B cell (primary cell): ENCODE results near the gene GAPT. TPM values are rescaled to one million over a fixed set of nuclear protein-coding genes. Genes with fewer than 3 reads are reported as not detected.

ENCODE experiments used
- ATAC-seq: fragments of 200-7000 bp; cut with Tn5 transposase; one replicate; pipeline ENCODE4 v1.10.0; 2021; ENCODE audit warnings: low read depth, mild to moderate bottlenecking, moderate number of reproducible peaks, moderate library complexity
- CTCF ChIA-PET: fragments of 350-600 bp; sonication (Branson Sonifier 250); formaldehyde crosslinking; loops from one replicate; lab custom pipeline; 2021; ENCODE audit warnings: antibody characterized with exemption, inconsistent platforms; lab: Charles Lee
- POLR2A ChIA-PET: fragments of 350-600 bp; sonication (Branson Sonifier 250); formaldehyde crosslinking; loops from one replicate; lab custom pipeline; 2021; ENCODE audit warnings: antibody characterized with exemption; lab: Charles Lee
- DNase-seq: peaks from one replicate; pipeline ENCODE4 v3.0.0; 2013
- H2AFZ ChIP-seq: 2 replicates; pipeline ENCODE4 v1.6.1; 2012; ENCODE audit warnings: mild to moderate bottlenecking, low read depth, low read length; ENCODE audit not compliant: insufficient read depth, poor library complexity, severe bottlenecking
- H3K27ac ChIP-seq, 2 donors: 1 replicate in 1 of 2; 2 replicates in 1 of 2; pipeline ENCODE4 v1.5.1; 2012 to 2013; ENCODE audit warnings: low read length in 2 of 2, mild to moderate bottlenecking in 2 of 2, moderate library complexity in 1 of 2
- H3K27me3 ChIP-seq, 4 experiments: fragments of 200-600 bp in 1 of 4; sonication (generic) in 1 of 4; replicated peaks in 1 of 4; 1 replicate in 2 of 4; 2 replicates in 2 of 4; pipeline versions ENCODE4 v1.6.1 to v1.7.0; 2013 to 2016; ENCODE audit warnings: low read length in 3 of 4, mild to moderate bottlenecking in 2 of 4, mixed read lengths in 1 of 4, moderate library complexity in 1 of 4; ENCODE audit not compliant: insufficient read depth in 4 of 4, control insufficient read depth in 3 of 4; ENCODE audit errors: control extremely low read depth in 1 of 4
- H3K36me3 ChIP-seq, 2 experiments: replicated peaks in 1 of 2; 1 replicate in 1 of 2; 2 replicates in 1 of 2; pipeline versions ENCODE4 v1.6.1 to v1.7.1; 2013; ENCODE audit warnings: low read length in 1 of 2; ENCODE audit not compliant: insufficient read depth in 2 of 2, control insufficient read depth in 1 of 2; ENCODE audit errors: control extremely low read depth in 1 of 2, extremely low read depth in 1 of 2
- H3K4me1 ChIP-seq, 2 donors: fragments of 200-600 bp in 1 of 2; sonication (generic) in 1 of 2; 1 replicate in 1 of 2; 2 replicates in 1 of 2; pipeline versions ENCODE4 v1.5.1 to v1.6.1; 2013 to 2017; ENCODE audit warnings: low read length in 2 of 2; ENCODE audit not compliant: control insufficient read depth in 2 of 2, insufficient read depth in 2 of 2
- H3K4me2 ChIP-seq: replicated peaks from 2 replicates; pipeline ENCODE3; 2012; ENCODE audit warnings: mild to moderate bottlenecking, low read depth, low read length; ENCODE audit not compliant: poor library complexity, severe bottlenecking
- H3K4me3 ChIP-seq, 5 experiments: fragments of 200-600 bp in 1 of 5; sonication (generic) in 1 of 5; 1 replicate in 3 of 5; 2 replicates in 2 of 5; pipeline versions ENCODE4 v1.5.1 to v1.7.0; 2011 to 2016; ENCODE audit warnings: low read length in 4 of 5, mild to moderate bottlenecking in 4 of 5, low read depth in 2 of 5, control low read depth in 1 of 5, moderate library complexity in 1 of 5; ENCODE audit not compliant: insufficient read depth in 1 of 5; ENCODE audit errors: control extremely low read depth in 1 of 5, extremely low read depth in 1 of 5
- H3K79me2 ChIP-seq: fragments of 200-600 bp; sonication (generic); one replicate; pipeline ENCODE4 v1.6.0; 2016; ENCODE audit warnings: low read length; ENCODE audit not compliant: control insufficient read depth, insufficient read depth
- H3K9ac ChIP-seq: fragments of 200-600 bp; sonication (generic); 2 replicates; pipeline ENCODE4 v1.6.1; 2017; ENCODE audit warnings: mild to moderate bottlenecking, low read length, moderate library complexity
- H3K9me3 ChIP-seq, 3 donors: one replicate each; pipeline versions ENCODE4 v1.6.1 to v1.7.1; 2013; ENCODE audit warnings: low read length in 2 of 3; ENCODE audit not compliant: control insufficient read depth in 2 of 3, insufficient read depth in 1 of 3; ENCODE audit errors: control extremely low read depth in 1 of 3
- H4K20me1 ChIP-seq: 2 replicates; pipeline ENCODE4 v1.6.0; 2012; ENCODE audit warnings: mild to moderate bottlenecking, low read length; ENCODE audit not compliant: insufficient read depth, control insufficient read depth, poor library complexity, severe bottlenecking
- H3K27ac Mint-ChIP-seq: one replicate; pipeline ENCODE4 v1.8.0; 2021; ENCODE audit warnings: mixed read lengths
- H3K27me3 Mint-ChIP-seq: one replicate; pipeline ENCODE4 v1.8.0; 2021; ENCODE audit warnings: mixed read lengths
- H3K4me1 Mint-ChIP-seq: one replicate; pipeline ENCODE4 v1.8.0; 2021; ENCODE audit warnings: mixed read lengths
- H3K4me3 Mint-ChIP-seq: one replicate; pipeline ENCODE4 v1.8.0; 2021; ENCODE audit warnings: mixed read lengths
- H3K9me3 Mint-ChIP-seq: one replicate; pipeline ENCODE4 v1.8.0; 2022; ENCODE audit warnings: mixed read lengths; ENCODE audit not compliant: insufficient read depth
- CTCF ChIP-seq: fragments of 200-600 bp; IDR thresholded peaks from one replicate; pipeline ENCODE4 v1.8.0; 2022; ENCODE audit warnings: antibody characterized with exemption, mild to moderate bottlenecking
- EZH2 ChIP-seq: IDR thresholded peaks from 2 replicates; pipeline ENCODE4 v1.6.1; 2012; ENCODE audit warnings: borderline replicate concordance, low read depth, mild to moderate bottlenecking, moderate library complexity, low read length; ENCODE audit not compliant: insufficient read depth, poor library complexity, severe bottlenecking
- WGBS: methylation state at CpG from one replicate; pipeline ENCODE4 v1.1.5; 2013; ENCODE audit warnings: missing lambda C conversion rate; ENCODE audit not compliant: insufficient coverage; 5-methylcytosine and 5-hydroxymethylcytosine counted together
- intact Hi-C: fragments of 100-400 bp; cut with micrococcal nuclease; formaldehyde crosslinking; loops from one replicate; pipeline ENCODE4 v1.10.0; 2022
- polyA plus RNA-seq: library from polyadenylated mRNA; depleted of rRNA; stranded (reverse); fragments of >200 nt; gene quantifications from 2 replicates; pipeline ENCODE4 v1.2.3, GENCODE V29; 2012
- total RNA-seq, 2 donors: library from RNA; stranded (reverse); fragments of 120-200 nt in 1 of 2; gene quantifications; 1 replicate in 1 of 2; 2 replicates in 1 of 2; pipeline versions ENCODE4 v1.2.3 to v1.2.4, GENCODE V29; 2013 to 2022

The GAPT gene
- total and polyA plus RNA-seq, 2 donors (not counting 1 experiment from before 2014, with no cell fraction given): 51.3 to 69.0 TPM

- no peaks in the 10 kb centered on the region for H3K9me3 Mint-ChIP-seq
Observed at GRCh38 chr5:58460002-58460731, 31.1 kb upstream of the GAPT start, which contains the start of gene PLK2. PLK2 (minus strand) TSS chr5:58460086; CDS start chr5:58459959, 127 bp downstream.

More at GRCh38 chr5:58460002-58460731, 31.1 kb upstream of the GAPT start, which contains the start of gene PLK2:
- Histone ChIP-seq H3K4me2 (peak within 1 kb of the TSS; percentile 94), H3K36me3 (no peaks in the 10 kb centered on the region), H3K4me3 (peak within 1 kb of the TSS; percentile 46 to 88 (median 74)), H3K27ac (peak within 1 kb of the TSS; percentile 87 to 93), H3K9me3 (no peaks in the 10 kb centered on the region), H2AFZ (peak within 1 kb of the TSS; percentile 90), H3K9ac (peak within 1 kb of the TSS; percentile 72), H3K4me1 (peaks cover 10 to 13% of the 10 kb centered on the region in 2 donors), H3K27me3 (peaks cover 0 to 7% (median 3%) of the 10 kb centered on the region in 4 experiments), H4K20me1 (no peaks in the 10 kb centered on the region), H3K79me2 (no peaks in the 10 kb centered on the region)
- under 1% methylated on average over 89 of the region's 89 CpGs for WGBS
- ChIA-PET CTCF (interaction anchor here (0.8 to 7.9 kb wide), 26 partner anchors 11 to 1560 kb away, joined by 3 to 93 read pairs (median 5); partner anchors contain the start of genes GAPT, GPBP1 and RAB3C), POLR2A (no interaction called here)
- intact Hi-C loops: loop anchor here (1.0 to 5.0 kb wide), 9 partner anchors 31 to 1551 kb away; partner anchors contain the start of genes GAPT, MIER3, RAB3C and SETD9
- Mint-ChIP-seq H3K27ac (peak within 1 kb of the TSS; percentile 93), H3K4me1 (peaks cover 13% of the 10 kb centered on the region), H3K4me3 (peak within 1 kb of the TSS; percentile 87), H3K27me3 (peaks cover 3% of the 10 kb centered on the region)
- ATAC-seq: peak; percentile 80
- peak; percentile 97 for DNase-seq
- TF ChIP-seq CTCF (no peak), EZH2 (no peak)
